Panc1 (cell line): ENCODE measurements around the gene CD164L2. TPM values are rescaled to one million over a fixed set of nuclear protein-coding genes. Genes with fewer than 3 reads are reported as not detected.

Source experiments
- ATAC-seq: fragments of 200-7000 bp; cut with Tn5 transposase; 2 replicates; pipeline ENCODE4 v1.9.1; 2020; ENCODE audit warnings: mild to moderate bottlenecking, moderate library complexity
- BruUV-seq: library from RNA; stranded (reverse); fragments of 400-500 nt; replicated peaks from 2 replicates; lab custom pipeline; 2021; lab: Mats Ljungman, UMichigan
- CTCF ChIA-PET: fragments of 300-600 bp; sonication (Branson Sonifier 250); formaldehyde crosslinking; loops from one replicate; lab custom pipeline; 2022; ENCODE audit warnings: antibody characterized with exemption; lab: Charles Lee
- POLR2A ChIA-PET: fragments of 300-600 bp; sonication (Branson Sonifier 250); formaldehyde crosslinking; loops from one replicate; lab custom pipeline; 2022; ENCODE audit warnings: antibody characterized with exemption; lab: Charles Lee
- DNase-seq: peaks from one replicate; pipeline ENCODE4 v3.0.0-alpha.2; 2010; ENCODE audit warnings: low read depth, low spot score
- H3K27ac ChIP-seq: 2 replicates; pipeline ENCODE4 v1.5.1; 2011; ENCODE audit warnings: mild to moderate bottlenecking, low read length, inconsistent platforms
- H3K27me3 ChIP-seq: fragments of 200-500 bp; sonication (Bioruptor generic); 2 replicates; pipeline ENCODE4 v1.6.0; 2014; ENCODE audit warnings: low read length, inconsistent platforms; ENCODE audit not compliant: control insufficient read depth, insufficient read depth
- H3K36me3 ChIP-seq: fragments of 200-500 bp; sonication (Bioruptor generic); 2 replicates; pipeline ENCODE4 v1.5.1; 2014; ENCODE audit warnings: inconsistent platforms, mild to moderate bottlenecking, low read length, moderate library complexity; ENCODE audit not compliant: control insufficient read depth, insufficient read depth
- H3K4me1 ChIP-seq: 2 replicates; pipeline ENCODE4 v1.5.1; 2011; ENCODE audit warnings: inconsistent platforms, mild to moderate bottlenecking, low read length, moderate library complexity; ENCODE audit not compliant: control insufficient read depth, insufficient read depth
- H3K4me3 ChIP-seq, 2 experiments: 2 replicates each; pipeline ENCODE4 v1.5.1; 2011 to 2012; ENCODE audit warnings: low read depth in 2 of 2, low read length in 2 of 2, mild to moderate bottlenecking in 2 of 2, inconsistent platforms in 1 of 2, moderate library complexity in 1 of 2
- H3K9me3 ChIP-seq: fragments of 200-500 bp; sonication (Bioruptor generic); 2 replicates; pipeline ENCODE4 v1.5.1; 2014; ENCODE audit warnings: low read depth, mild to moderate bottlenecking, inconsistent platforms, low read length, moderate library complexity; ENCODE audit not compliant: control insufficient read depth, insufficient read depth
- CTCF ChIP-seq: fragments of 450-650 bp; IDR thresholded peaks from 2 replicates; pipeline ENCODE4 v1.5.1; 2017; ENCODE audit warnings: mild to moderate bottlenecking
- POLR2AphosphoS5 ChIP-seq: IDR thresholded peaks from 2 replicates; pipeline ENCODE4 v1.6.1; 2012; ENCODE audit warnings: mild to moderate bottlenecking, low read depth, low read length, moderate library complexity
- REST ChIP-seq, 2 experiments: IDR thresholded peaks; 2 replicates each; pipeline ENCODE4 v1.6.1; 2011 to 2012; ENCODE audit warnings: low read depth in 2 of 2, control low read depth in 1 of 2, low read length in 1 of 2, mild to moderate bottlenecking in 1 of 2, moderate library complexity in 1 of 2; ENCODE audit not compliant: insufficient read depth in 1 of 2
- SIN3A ChIP-seq: IDR thresholded peaks from 2 replicates; pipeline ENCODE4 v1.6.1; 2012; ENCODE audit warnings: low read depth, mild to moderate bottlenecking, low read length, moderate library complexity, borderline replicate concordance; ENCODE audit not compliant: insufficient read depth
- TCF7L2 ChIP-seq: IDR thresholded peaks from 2 replicates; pipeline ENCODE4 v1.6.1; 2011; ENCODE audit warnings: mild to moderate bottlenecking, low read depth, low read length, inconsistent platforms
- in situ Hi-C: cut with HindIII; loops from 2 replicates; pipeline ENCODE4 v1.10.0; 2016; ENCODE audit warnings: low sequenced_read_pairs, low pct_unique_long_range_greater_than_20kb
- intact Hi-C: fragments of 100-400 bp; cut with micrococcal nuclease; formaldehyde crosslinking; loops from one replicate; pipeline ENCODE4 v1.10.0; 2022; ENCODE audit not compliant: unreplicated experiment
- total RNA-seq: library from RNA; stranded (reverse); gene quantifications from one replicate; pipeline ENCODE4 v1.2.1, GENCODE V29; 2021; ENCODE audit not compliant: unreplicated experiment

CD164L2 gene
- total RNA-seq, 1 experiment from 2014 or later, result 0.13 TPM

- peak; percentile 79 for ATAC-seq
- Histone ChIP-seq H3K27me3 (no peaks in the 10 kb centered on the region), H3K36me3 (no peaks in the 10 kb centered on the region), H3K27ac (no peak within 1 kb of the TSS; the same call in 1 of the 2 replicates), H3K4me3 (peak within 1 kb of the TSS in 1 of 2 experiments; percentile 36; a peak in 2 of 4 replicates), H3K9me3 (no peaks in the 10 kb centered on the region), H3K4me1 (peaks cover 19% of the 10 kb centered on the region)
- intact Hi-C loops (no loop called here), in situ Hi-C loops (no loop called here)
- no peak for DNase-seq
- ChIA-PET CTCF (no interaction called here), POLR2A (no interaction called here)
- no TSS peak for BruUV-seq
- TF ChIP-seq TCF7L2 (no peak), CTCF (no peak), REST (IDR thresholded peaks at IDR 0.05; ENCODE audit: insufficient read depth in 1 of 2, low read depth in 2 of 2, low read length in 1 of 2) (no peak), POLR2AphosphoS5 (no peak), SIN3A (no peak)
Observed at GRCh38 chr1:27341525-27342252, 41.4 kb downstream of the CD164L2 start, which contains the start of gene SYTL1. Gene SYTL1 (plus strand): TSS chr1:27342022. CDS start chr1:27345335, 3,313 bp downstream.

GRCh38 chr1:27339213-27339612, 43.9 kb downstream of the CD164L2 start:
- ATAC-seq (no peak), DNase-seq (no peak)
- intact Hi-C loops, result no loop called here
- peaks cover 2% of the 10 kb centered on the region; the same call in 1 of the 2 replicates for H3K36me3 ChIP-seq
- TF ChIP-seq TCF7L2, result no peak
- no peak for TF ChIP-seq POLR2AphosphoS5
- TF ChIP-seq SIN3A, result no peak
- no peak for TF ChIP-seq REST (IDR thresholded peaks at IDR 0.05; ENCODE audit: insufficient read depth in 1 of 2, low read depth in 2 of 2, low read length in 1 of 2)
- TF ChIP-seq CTCF, result no peak
- ChIA-PET CTCF (no interaction called here), POLR2A (no interaction called here)
- H3K27ac ChIP-seq, result no peak overlapping the region
- peaks cover 19% of the 10 kb centered on the region for H3K4me1 ChIP-seq
- H3K4me3 ChIP-seq, result no peak overlapping the region
- in situ Hi-C loops, result no loop called here
- H3K9me3 ChIP-seq, result no peaks in the 10 kb centered on the region
- no TSS peak for BruUV-seq
- no peaks in the 10 kb centered on the region for H3K27me3 ChIP-seq
